Measurements from ENCODE around the gene ZNF317.

DNA sequence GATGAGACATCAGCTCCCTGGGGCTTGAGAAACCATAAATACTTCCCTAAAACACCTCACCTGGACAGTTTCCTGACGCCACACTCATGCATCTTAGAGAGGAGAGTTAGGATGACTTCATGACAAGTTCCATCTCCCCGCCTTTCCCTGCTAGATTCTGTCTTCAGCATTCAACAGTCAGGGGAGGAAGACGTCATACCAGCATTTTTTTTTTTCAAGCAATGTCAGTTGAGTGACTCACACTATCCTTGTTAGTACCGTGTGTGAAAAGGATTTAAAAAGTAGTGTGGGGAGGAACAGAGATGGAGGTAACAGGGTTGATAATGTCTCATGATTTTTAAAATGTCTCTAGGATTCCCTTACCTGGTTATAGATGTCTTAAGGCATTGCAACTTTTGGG lies 38.7 kb downstream of the ZNF317 start, which contains the start of gene OR7D2:
- TF ChIP-seq POLR2A (IDR thresholded peaks at IDR 0.05): no peak
- TF ChIP-seq, protein P1, sequence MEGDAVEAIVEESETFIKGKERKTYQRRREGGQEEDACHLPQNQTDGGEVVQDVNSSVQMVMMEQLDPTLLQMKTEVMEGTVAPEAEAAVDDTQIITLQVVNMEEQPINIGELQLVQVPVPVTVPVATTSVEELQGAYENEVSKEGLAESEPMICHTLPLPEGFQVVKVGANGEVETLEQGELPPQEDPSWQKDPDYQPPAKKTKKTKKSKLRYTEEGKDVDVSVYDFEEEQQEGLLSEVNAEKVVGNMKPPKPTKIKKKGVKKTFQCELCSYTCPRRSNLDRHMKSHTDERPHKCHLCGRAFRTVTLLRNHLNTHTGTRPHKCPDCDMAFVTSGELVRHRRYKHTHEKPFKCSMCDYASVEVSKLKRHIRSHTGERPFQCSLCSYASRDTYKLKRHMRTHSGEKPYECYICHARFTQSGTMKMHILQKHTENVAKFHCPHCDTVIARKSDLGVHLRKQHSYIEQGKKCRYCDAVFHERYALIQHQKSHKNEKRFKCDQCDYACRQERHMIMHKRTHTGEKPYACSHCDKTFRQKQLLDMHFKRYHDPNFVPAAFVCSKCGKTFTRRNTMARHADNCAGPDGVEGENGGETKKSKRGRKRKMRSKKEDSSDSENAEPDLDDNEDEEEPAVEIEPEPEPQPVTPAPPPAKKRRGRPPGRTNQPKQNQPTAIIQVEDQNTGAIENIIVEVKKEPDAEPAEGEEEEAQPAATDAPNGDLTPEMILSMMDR (IDR thresholded peaks at IDR 0.05 in 4 of 5, conservative IDR thresholded peaks at IDR 0.05 in 1 of 5): no peak

Data from gastrocnemius medialis (tissue), 4 donors.